ENCODE measurements around the gene CNTNAP2.

CNTNAP2 gene

DNA sequence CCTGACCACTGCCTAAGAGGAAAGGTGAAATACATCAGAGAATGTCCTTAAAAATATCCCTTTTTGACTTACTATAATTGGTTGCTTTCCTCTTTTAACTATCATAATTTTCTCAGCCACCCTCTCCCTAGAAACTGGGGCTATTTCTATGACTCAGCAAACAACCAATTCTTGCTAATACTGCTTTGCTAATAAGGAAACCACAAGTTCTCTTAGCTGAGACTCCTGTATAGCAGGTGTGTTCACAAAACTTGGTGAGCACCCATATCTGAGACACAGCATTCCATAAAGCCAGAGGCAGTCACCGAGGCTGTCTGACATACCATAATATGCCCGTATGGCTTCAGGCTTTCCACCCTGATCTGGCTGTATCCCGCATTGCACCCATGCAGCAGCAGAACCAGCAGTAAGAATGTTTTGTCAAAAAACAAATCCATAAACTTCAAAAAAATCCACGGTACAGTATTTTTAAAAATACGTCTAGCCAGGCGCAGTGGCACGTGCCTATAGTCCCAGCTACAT lies 2282.3 kb downstream of the CNTNAP2 start:
- TF ChIP-seq LEF1 (IDR thresholded peaks at IDR 0.05; ENCODE audit: borderline replicate concordance) (no peak), ZNF384 (IDR thresholded peaks at IDR 0.05) (no peak), L3MBTL2 (conservative IDR thresholded peaks at IDR 0.05) (no peak), TARDBP (IDR thresholded peaks at IDR 0.05) (no peak), CTBP1 (IDR thresholded peaks at IDR 0.05; ENCODE audit: borderline replicate concordance) (no peak), SUZ12 (IDR thresholded peaks at IDR 0.05) (no peak), NFRKB (IDR thresholded peaks at IDR 0.05) (no peak), BHLHE40 (IDR thresholded peaks at IDR 0.05; ENCODE audit: borderline replicate concordance) (no peak), ARNT (IDR thresholded peaks at IDR 0.05) (no peak), SP1 (IDR thresholded peaks at IDR 0.05) (no peak), ELF4 (IDR thresholded peaks at IDR 0.05) (no peak), FOXM1 (IDR thresholded peaks at IDR 0.05; ENCODE audit: borderline replicate concordance) (no peak), FOXA1 (IDR thresholded peaks at IDR 0.05) (no peak), FOXK2 (IDR thresholded peaks at IDR 0.05) (no peak)
- TF ChIP-seq, protein P1, sequence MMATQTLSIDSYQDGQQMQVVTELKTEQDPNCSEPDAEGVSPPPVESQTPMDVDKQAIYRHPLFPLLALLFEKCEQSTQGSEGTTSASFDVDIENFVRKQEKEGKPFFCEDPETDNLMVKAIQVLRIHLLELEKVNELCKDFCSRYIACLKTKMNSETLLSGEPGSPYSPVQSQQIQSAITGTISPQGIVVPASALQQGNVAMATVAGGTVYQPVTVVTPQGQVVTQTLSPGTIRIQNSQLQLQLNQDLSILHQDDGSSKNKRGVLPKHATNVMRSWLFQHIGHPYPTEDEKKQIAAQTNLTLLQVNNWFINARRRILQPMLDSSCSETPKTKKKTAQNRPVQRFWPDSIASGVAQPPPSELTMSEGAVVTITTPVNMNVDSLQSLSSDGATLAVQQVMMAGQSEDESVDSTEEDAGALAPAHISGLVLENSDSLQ (IDR thresholded peaks at IDR 0.05) = no peak
- POLR2A ChIA-PET = no interaction called here
- CTCF ChIA-PET = no interaction called here
- DNase-seq (ENCODE audit: extremely low spot score) = no peak

- TF ChIP-seq LEF1 (IDR thresholded peaks at IDR 0.05; ENCODE audit: borderline replicate concordance) = no peak
- no peak for TF ChIP-seq ARNT (IDR thresholded peaks at IDR 0.05)
- TF ChIP-seq FOXA1 (IDR thresholded peaks at IDR 0.05) = no peak
- TF ChIP-seq NFRKB (IDR thresholded peaks at IDR 0.05) = no peak
- no peak for TF ChIP-seq L3MBTL2 (conservative IDR thresholded peaks at IDR 0.05)
- TF ChIP-seq, protein P1 (IDR thresholded peaks at IDR 0.05) = no peak
- TF ChIP-seq ZNF384 (IDR thresholded peaks at IDR 0.05) = no peak
- TF ChIP-seq SUZ12 (IDR thresholded peaks at IDR 0.05) = no peak
- POLR2A ChIA-PET = no interaction called here
- no peak for DNase-seq (ENCODE audit: extremely low spot score)
- CTCF ChIA-PET = no interaction called here
Measured at GRCh38 chr7:148400101-148400500, 2283.5 kb downstream of the CNTNAP2 start.

- POLR2A ChIA-PET = interaction anchor here (1.2 to 1.3 kb wide), 2 partner anchors 10 to 99 kb away, joined by 3 read pairs; no protein-coding TSS in a partner anchor
- no peak for DNase-seq (ENCODE audit: extremely low spot score)
- TF ChIP-seq CTBP1 (IDR thresholded peaks at IDR 0.05; ENCODE audit: borderline replicate concordance) = no peak
- TF ChIP-seq ZNF384 (IDR thresholded peaks at IDR 0.05) = no peak
- TF ChIP-seq SUZ12 (IDR thresholded peaks at IDR 0.05) = no peak
- no peak for TF ChIP-seq FOXM1 (IDR thresholded peaks at IDR 0.05; ENCODE audit: borderline replicate concordance)
- no peak for TF ChIP-seq LEF1 (IDR thresholded peaks at IDR 0.05; ENCODE audit: borderline replicate concordance)
- CTCF ChIA-PET = no interaction called here
Measured at GRCh38 chr7:148402159-148402558, 2285.6 kb downstream of the CNTNAP2 start.

DNA sequence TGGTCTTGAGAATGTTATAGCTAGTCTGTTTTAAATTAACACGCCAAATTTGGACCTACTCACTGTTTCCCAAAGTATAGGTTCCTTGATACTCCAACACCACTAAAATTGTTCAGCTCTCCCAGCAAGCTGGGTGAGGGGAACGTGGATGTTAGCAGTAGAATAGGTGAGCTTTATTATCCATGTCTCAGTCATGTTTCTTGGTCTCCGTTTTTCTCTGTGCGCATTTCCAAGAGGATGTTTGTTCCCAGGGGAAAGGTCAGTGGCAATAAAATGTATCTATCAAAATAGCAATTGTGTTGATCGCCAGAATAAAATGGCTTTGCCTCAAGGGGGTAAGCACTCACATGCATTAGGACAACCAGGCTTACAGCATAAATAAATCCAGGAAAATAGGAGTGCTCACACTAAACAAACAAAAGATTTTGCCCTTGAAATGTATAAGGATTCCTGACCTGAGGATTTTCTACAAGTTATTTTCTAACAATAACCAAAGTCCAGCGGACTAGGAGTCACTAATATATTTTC lies 2286.9 kb downstream of the CNTNAP2 start:
- TF ChIP-seq FOXK2 (IDR thresholded peaks at IDR 0.05) (no peak), ARNT (IDR thresholded peaks at IDR 0.05) (no peak), NFRKB (IDR thresholded peaks at IDR 0.05) (no peak), ELF4 (IDR thresholded peaks at IDR 0.05) (no peak), CTBP1 (IDR thresholded peaks at IDR 0.05; ENCODE audit: borderline replicate concordance) (no peak), FOXA1 (IDR thresholded peaks at IDR 0.05) (no peak), TARDBP (IDR thresholded peaks at IDR 0.05) (no peak), SUZ12 (IDR thresholded peaks at IDR 0.05) (no peak), HDGF (IDR thresholded peaks at IDR 0.05; ENCODE audit: borderline replicate concordance) (no peak), BHLHE40 (IDR thresholded peaks at IDR 0.05; ENCODE audit: borderline replicate concordance) (no peak), FOXM1 (IDR thresholded peaks at IDR 0.05; ENCODE audit: borderline replicate concordance) (no peak), L3MBTL2 (conservative IDR thresholded peaks at IDR 0.05) (no peak), SP1 (IDR thresholded peaks at IDR 0.05) (no peak), LEF1 (IDR thresholded peaks at IDR 0.05; ENCODE audit: borderline replicate concordance) (no peak), ZNF384 (IDR thresholded peaks at IDR 0.05) (no peak)
- TF ChIP-seq, protein P1 (IDR thresholded peaks at IDR 0.05) = no peak
- DNase-seq (ENCODE audit: extremely low spot score) = no peak
- CTCF ChIA-PET = no interaction called here
- POLR2A ChIA-PET = no interaction called here

- TF ChIP-seq CTBP1 (IDR thresholded peaks at IDR 0.05; ENCODE audit: borderline replicate concordance) (no peak), NFRKB (IDR thresholded peaks at IDR 0.05) (no peak), ZNF384 (IDR thresholded peaks at IDR 0.05) (no peak)
- CTCF ChIA-PET = no interaction called here
Measured at GRCh38 chr7:148408307-148408706, 2291.7 kb downstream of the CNTNAP2 start.

DNA sequence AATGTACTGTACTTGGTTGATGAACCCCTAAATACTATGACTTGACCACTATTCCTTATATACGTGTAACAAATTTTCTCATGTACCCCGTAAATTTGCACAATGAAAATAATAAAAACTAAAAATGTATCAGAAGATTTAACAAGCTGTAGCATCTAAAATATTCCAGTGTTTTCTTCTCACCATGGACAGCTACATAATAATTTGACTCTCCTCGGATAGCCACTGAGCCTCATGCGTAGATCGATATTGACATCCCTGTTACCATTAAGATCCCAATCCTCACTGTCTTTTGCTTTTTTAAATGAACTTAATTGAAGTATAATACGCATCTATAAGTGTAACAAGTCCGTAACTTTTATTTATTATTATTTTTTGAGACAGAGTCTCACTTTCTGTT lies 2294.3 kb downstream of the CNTNAP2 start:
- ChIA-PET CTCF (no interaction called here), POLR2A (no interaction called here)
- TF ChIP-seq LEF1 (IDR thresholded peaks at IDR 0.05; ENCODE audit: borderline replicate concordance) (no peak), HDGF (IDR thresholded peaks at IDR 0.05; ENCODE audit: borderline replicate concordance) (no peak), ARNT (IDR thresholded peaks at IDR 0.05) (no peak), ZNF384 (IDR thresholded peaks at IDR 0.05) (no peak), FOXK2 (IDR thresholded peaks at IDR 0.05) (no peak), CTBP1 (IDR thresholded peaks at IDR 0.05; ENCODE audit: borderline replicate concordance) (no peak), FOXA1 (IDR thresholded peaks at IDR 0.05) (no peak), BHLHE40 (IDR thresholded peaks at IDR 0.05; ENCODE audit: borderline replicate concordance) (no peak), ELF4 (IDR thresholded peaks at IDR 0.05) (no peak)
- TF ChIP-seq, protein P1 (IDR thresholded peaks at IDR 0.05) = no peak
- DNase-seq (ENCODE audit: extremely low spot score) = no peak

More at GRCh38 chr7:148408307-148408706, 2291.7 kb downstream of the CNTNAP2 start:
- POLR2A ChIA-PET = no interaction called here
- no peak for DNase-seq (ENCODE audit: extremely low spot score)
